ENCODE results near the gene FASN.

The FASN gene

DNA sequence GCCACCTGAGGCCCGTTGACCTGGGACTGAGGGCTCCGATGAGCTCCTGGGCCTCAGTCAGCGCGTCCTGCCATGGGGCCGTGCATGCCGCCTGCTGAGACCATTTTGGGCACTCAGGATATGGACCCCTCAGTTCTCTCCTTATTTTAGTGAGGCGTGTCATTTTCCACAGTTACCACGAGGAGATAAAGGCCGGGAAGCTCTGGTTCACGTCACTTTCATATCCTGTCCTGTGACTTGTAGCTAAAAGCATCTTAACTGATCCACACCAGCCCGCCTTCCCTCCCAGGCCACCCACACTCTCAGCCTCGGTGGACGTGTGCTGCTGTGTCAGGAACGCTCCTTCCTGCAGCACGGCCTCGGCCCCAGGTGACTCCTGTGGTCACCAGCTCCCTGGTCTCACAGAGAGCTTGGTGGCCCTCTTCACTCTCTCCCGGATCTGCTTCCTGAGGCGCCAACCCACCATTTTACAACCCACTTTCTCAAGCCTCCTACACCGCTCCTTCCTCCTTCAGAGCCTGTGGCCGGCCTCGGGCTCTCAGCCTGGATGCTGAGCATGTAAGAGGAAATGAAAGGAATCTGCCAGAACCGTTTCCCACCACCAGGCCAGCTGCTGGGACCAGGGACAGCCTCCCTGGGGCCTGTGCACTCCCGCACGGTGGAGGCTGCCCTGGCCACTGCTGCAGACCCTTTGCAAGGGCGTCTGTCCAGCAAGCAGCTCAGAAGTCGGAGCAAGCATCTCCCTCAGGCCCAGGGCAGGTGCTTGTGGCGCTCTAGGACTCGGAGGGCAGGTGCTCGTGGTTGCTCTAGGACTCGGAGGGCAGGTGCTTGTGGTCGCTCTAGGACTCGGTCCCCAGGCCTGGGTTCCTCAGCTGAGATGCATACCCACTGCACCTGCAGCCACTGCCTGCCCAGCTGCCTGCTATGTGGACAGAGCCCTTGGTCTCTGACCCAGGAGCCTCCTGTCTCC lies 23.9 kb upstream of the FASN start:
- TF ChIP-seq GATA3 (IDR thresholded peaks at IDR 0.05; ENCODE audit: low read depth, low read length) (no peak), GATA2 (IDR thresholded peaks at IDR 0.05; ENCODE audit: low read depth, low read length) (no peak)

DNA sequence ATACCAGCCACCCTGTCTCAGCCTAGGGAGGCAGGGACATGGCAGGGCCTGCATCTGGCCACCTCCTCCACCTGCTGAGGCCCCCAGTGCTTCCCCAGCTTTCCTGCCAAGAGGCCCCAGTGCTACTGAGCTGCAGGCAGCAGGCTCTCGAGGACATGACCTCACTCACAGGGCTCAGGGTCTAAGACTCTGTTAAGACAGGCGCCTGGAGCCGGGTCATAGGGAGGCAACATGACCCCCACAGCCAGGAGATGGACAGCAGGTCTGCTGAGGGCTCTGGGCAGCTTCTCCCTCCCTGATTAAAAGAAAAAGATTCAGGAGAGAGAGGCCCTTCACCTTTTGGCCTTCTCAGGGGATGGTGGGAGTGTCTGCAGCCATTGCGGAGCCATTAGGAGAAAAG lies 23.2 kb upstream of the FASN start:
- TF ChIP-seq GATA2 (IDR thresholded peaks at IDR 0.05; ENCODE audit: low read depth, low read length) (no peak), GATA3 (IDR thresholded peaks at IDR 0.05; ENCODE audit: low read depth, low read length) (no peak)

DNA sequence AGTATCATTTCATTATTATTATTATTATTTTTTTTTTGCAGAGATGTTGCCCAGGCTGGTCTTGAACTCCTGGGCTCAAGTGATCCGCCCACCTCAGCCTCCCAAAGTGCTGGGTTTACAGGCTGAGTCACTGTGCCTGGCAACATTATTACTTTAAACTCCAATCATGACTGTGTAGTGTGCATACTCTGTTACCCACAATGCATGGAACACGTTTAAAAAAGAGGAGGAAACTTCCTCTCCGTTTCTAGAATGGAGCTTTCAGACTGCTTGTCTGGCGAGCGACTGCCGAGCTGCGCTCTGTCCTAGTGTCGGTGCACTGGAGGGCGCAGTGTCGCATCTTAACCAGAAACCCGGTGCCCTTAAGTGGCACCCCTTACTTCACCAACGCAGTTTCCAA lies 22.1 kb upstream of the FASN start:
- TF ChIP-seq GATA3 (IDR thresholded peaks at IDR 0.05; ENCODE audit: low read depth, low read length): no peak
- TF ChIP-seq GATA2 (IDR thresholded peaks at IDR 0.05; ENCODE audit: low read depth, low read length): no peak

DNA sequence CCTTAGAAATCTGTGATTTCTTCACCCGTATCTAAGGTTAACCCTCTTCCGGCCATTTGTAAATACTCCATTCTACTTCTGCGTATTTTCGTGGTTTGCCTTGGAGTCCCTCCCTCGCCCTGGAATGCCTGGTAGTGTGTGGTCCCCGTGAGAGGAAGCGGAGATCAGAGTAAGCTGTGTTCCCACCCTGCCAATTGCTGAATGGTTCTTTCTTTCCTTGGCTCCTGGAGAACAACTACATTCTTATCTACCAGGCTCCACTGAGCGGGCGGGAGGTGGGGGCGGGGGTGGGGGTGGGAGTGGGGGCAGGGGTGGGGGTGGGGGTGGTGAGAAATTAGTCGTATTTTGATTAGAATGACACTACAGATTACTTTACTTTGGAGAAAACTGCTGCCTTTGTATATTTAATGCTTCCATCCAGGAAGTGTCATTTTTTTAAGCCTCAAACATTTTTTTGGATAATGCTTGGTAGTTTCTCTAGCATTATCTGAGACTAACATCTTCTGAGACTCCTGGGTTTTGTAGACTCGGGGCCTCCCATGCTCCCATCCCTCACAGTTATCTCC lies 20.9 kb upstream of the FASN start:
- TF ChIP-seq GATA3 (IDR thresholded peaks at IDR 0.05; ENCODE audit: low read depth, low read length) (no peak), GATA2 (IDR thresholded peaks at IDR 0.05; ENCODE audit: low read depth, low read length) (no peak)

DNA sequence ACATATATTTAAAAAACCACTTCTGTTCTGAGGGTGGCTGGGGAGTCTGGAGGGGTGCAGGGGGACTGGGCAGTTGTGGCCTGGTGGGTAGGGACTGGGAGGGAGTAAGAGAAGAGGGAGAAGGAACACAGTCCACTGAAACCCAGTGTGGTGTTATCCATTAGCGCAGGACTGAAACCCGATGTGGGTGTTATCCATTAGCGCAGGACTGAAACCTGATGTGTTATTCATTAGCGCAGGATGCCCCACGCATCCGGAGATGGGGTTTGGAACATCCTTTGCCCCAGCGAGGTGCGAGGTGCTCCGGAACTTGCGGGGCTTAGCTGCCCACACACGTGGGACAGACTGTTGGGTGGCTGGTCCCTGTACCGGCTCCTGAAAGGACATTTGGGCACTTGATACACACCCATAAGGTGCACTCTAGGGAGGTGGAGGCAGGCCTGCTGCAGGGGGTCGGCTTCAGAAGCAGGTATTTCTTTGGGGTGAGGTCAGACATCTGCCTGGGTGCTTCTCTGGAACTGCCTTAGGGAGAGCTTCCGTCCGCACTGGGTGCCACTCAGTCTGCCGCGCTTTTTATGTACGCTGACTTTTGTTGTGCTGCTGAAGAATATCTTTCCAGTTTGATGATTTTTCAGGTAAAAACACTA lies 20.3 kb upstream of the FASN start:
- TF ChIP-seq GATA3 (IDR thresholded peaks at IDR 0.05; ENCODE audit: low read depth, low read length): no peak
- no peak for TF ChIP-seq GATA2 (IDR thresholded peaks at IDR 0.05; ENCODE audit: low read depth, low read length)

DNA sequence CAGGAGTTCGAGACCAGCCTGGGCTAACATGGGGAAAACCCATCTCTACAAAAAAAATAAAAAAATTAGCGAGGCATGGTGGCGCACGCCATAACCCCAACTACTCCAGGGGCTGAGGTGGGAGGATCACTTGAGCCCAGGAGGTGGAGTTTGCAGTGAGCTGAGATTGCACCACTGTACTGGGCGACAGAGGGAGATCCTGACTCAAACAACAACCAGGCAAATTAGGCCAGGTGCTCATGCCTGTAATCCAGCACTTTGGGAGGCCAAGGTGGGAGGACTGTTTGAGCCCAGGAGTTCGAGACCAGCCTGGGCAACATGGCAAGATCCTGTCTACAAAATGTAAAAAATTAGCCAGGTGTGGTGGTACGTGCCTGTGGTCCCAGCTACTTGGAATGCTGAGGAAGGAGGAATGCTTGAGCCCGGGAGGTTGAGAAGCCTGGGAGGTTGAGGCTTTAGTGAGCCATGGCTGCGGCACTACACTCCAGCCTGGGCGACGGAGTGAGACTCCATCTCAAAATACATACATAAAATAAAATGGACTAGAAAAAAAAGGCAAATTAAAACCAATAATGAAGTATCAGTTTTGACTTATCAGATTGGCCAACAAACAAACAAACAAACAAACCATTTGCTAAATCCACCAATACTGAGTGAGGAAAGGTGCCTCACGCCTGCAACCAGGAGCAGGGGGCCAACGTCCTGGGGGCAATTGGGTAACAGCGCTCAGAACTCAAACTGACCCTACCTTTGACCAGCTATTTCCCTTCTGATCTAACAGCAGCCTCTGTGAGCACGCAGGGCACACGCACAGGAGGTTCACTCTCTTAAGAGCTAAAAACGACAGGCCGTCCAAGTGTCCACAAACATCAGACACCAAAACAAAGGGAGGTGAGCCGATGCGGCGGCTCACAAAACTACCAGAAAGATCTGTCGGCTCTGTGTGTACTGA lies 19.4 kb upstream of the FASN start:
- no peak for TF ChIP-seq GATA3 (IDR thresholded peaks at IDR 0.05; ENCODE audit: low read depth, low read length)
- TF ChIP-seq GATA2 (IDR thresholded peaks at IDR 0.05; ENCODE audit: low read depth, low read length): no peak

DNA sequence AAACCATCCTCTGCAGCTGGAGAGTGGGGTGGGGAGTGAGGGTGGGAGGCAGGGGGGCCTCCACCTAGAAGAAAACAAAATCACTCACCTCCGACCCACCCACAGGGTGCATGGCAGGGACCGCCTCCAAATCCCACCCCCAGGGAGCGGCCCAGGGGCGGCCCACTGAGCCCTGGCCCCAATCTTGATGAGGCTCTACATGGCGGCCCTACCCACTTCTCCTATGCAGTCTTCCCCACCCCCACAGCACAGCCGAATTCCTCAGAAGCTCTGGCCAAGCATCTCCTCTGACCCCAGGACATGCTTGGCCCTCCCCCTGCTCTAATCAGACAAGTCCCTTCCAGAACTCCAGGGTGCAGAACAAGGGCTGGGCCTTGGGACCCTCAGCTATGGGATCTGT lies 18.2 kb upstream of the FASN start:
- TF ChIP-seq GATA3 (IDR thresholded peaks at IDR 0.05; ENCODE audit: low read depth, low read length) (no peak), GATA2 (IDR thresholded peaks at IDR 0.05; ENCODE audit: low read depth, low read length) (no peak)

DNA sequence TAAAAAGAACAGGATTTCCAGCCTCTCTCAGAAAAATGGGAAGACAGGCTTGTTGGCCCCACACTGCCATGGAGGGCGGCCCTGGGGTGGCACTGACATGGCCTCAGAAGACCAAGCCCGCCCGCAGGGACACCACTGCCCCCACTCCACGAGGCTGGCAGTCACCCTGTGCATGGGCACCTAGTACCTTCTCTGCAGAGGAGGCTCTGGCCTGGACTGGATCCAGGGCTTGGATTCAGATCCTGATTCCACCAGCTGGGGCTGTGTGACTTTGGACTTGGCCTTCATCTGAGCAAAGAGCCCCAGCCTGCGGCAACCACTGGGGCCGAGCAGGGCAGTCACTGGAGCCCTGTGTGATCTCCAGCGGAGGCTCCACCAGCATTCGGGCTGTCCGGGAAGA lies 16.8 kb upstream of the FASN start:
- TF ChIP-seq GATA3 (IDR thresholded peaks at IDR 0.05; ENCODE audit: low read depth, low read length): no peak
- TF ChIP-seq GATA2 (IDR thresholded peaks at IDR 0.05; ENCODE audit: low read depth, low read length): no peak

DNA sequence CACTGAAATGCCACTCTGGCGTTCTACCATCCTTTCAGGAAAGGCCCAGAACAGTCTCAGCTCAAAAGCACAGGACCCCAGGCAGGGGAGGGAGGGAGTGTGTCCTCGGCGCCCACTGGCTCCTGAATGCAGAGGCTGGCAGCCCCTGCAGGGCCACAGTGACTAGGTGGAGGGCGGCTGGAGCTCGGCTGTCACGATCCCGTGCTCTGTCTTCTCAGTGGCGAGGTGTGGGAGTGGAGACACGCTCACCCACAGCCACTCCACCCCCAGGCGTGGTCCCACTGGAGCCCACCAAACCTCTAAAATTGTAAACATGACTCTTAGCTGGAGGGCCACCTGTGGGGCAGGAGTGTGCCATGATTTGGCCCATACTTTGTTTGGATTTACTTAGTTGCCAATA lies 16.4 kb upstream of the FASN start:
- no peak for TF ChIP-seq GATA2 (IDR thresholded peaks at IDR 0.05; ENCODE audit: low read depth, low read length)

DNA sequence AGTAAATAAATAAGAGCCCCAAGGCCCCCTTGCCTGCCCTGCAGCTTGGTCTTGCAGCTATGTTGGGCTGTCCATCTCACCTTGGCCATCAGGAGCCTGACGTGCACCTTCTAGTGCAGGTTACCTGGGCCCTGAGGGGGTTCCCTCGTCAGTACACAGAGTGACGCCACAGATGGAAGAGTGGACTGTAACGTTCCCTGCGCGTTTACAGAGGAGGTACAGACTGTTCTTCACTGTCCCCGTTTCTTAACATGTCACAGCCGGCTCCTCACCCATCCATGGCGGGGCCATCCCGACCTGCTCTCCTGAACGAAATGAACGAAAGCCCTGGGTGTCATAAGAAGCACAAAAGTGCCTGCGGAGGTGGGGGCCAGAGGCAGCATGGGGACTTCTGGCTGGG lies 15.9 kb upstream of the FASN start:
- TF ChIP-seq GATA2 (IDR thresholded peaks at IDR 0.05; ENCODE audit: low read depth, low read length) (no peak), GATA3 (IDR thresholded peaks at IDR 0.05; ENCODE audit: low read depth, low read length) (no peak)

DNA sequence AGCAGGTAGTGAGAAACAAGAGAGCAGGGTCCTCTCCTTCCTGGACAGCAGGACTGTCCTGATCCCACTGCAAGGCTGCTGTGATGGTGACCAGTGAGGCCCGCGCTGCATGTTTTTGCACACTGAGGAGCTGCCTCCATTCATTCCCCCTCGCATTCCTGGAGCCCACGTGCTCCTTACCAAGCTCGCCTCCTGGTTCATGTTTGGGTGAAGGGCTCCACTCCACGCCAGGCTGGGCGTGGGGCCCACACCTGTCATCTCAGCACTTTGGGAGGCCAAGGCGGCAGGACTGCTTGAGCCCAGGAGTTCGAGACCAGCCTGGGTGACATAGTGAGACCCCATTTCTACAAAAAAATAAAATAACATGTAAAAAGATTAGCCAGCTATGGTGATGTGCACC lies 15.4 kb upstream of the FASN start:
- no peak for TF ChIP-seq GATA3 (IDR thresholded peaks at IDR 0.05; ENCODE audit: low read depth, low read length)
- no peak for TF ChIP-seq GATA2 (IDR thresholded peaks at IDR 0.05; ENCODE audit: low read depth, low read length)

DNA sequence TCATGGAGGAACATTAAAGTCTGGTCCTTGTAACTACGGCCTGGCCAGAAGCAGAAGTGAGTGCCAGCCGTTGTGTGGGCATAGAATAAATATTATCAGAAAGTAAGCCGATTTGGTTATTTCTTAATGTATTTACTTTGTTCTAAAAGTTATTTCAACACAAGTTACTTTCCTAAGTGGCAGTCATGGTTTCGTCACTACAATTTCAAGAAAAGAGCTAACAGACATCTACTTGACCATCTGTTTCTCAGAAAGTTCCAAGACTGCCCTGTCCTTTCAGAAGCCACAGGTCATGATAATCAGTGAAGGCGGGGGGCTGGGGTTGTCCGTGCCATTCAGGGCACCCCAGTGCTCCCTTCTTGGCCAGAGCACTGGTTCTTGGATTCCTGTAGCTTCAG lies 14.9 kb upstream of the FASN start:
- TF ChIP-seq GATA2 (IDR thresholded peaks at IDR 0.05; ENCODE audit: low read depth, low read length): no peak
- no peak for TF ChIP-seq GATA3 (IDR thresholded peaks at IDR 0.05; ENCODE audit: low read depth, low read length)

DNA sequence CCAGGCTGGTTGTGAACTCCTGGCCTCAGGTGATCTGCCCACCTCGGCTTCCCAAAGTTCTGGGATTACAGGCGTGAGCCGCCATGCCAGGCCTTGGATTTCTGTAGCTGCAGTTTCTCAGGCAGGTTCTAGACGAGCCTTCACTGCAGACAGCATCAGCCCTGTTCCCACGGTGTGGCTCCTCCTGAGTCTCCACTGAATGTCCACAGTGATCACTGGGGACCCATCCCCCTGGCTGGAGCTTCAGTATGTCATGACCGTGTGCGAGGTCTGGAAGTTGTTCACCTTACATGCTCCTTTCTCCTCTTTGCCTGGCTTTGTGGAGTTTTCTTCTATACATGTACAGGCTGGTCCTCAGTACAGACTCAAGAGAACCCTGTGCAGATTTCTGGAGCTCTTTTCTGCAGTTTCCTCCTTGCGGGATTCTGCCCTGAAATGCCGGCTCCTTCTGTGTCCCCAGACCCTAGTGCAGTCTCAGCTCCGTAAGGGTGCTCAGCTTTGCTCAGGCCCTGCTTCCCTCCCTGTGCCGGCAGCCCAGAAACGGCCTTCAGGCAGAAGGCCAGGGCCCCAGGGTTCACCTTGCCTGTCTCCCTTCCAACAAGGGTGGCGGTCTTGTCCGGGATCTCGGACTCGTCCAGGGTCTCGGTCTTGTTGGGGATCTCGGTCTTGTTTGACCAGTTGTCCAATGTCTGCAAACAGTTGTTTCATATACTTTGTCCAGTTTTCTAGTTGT lies 14.3 kb upstream of the FASN start:
- no peak for TF ChIP-seq GATA2 (IDR thresholded peaks at IDR 0.05; ENCODE audit: low read depth, low read length)
- TF ChIP-seq GATA3 (IDR thresholded peaks at IDR 0.05; ENCODE audit: low read depth, low read length): no peak
